Hair follicle dermal papilla cell (primary cell): ENCODE data around the gene MT1H. TPM values are rescaled to one million over a fixed set of nuclear protein-coding genes. Genes with fewer than 3 reads are reported as not detected.

Experiments
- total RNA-seq: library from RNA; depleted of rRNA; stranded (reverse); fragments of >200 nt; gene quantifications from 2 replicates; pipeline ENCODE4 v1.2.3, GENCODE V29; 2012

MT1H gene
- not detected in 2 replicates for total RNA-seq

GRCh38 chr16:56669005-56669839 is at the start of gene MT1H:
Gene MT1H, plus strand, starts transcription at chr16:56669814. Its CDS starts 71 bp downstream, at chr16:56669885.

GRCh38 chr16:56625140-56625942 is 44.3 kb upstream of the MT1H start, which contains the start of gene MT1E:
Gene MT1E, plus strand, starts transcription at chr16:56625781. Its CDS starts 71 bp downstream, at chr16:56625852.

GRCh38 chr16:56632156-56632847 is 37.3 kb upstream of the MT1H start, which contains the start of gene MT1M:
Gene MT1M, plus strand, starts transcription at chr16:56632659. Its CDS starts 73 bp downstream, at chr16:56632732.

GRCh38 chr16:56637814-56638750 is 31.5 kb upstream of the MT1H start, which contains the start of gene MT1A:
Gene MT1A, plus strand, starts transcription at chr16:56638666. Its CDS starts 73 bp downstream, at chr16:56638739.

GRCh38 chr16:56651586-56651985 is 18.0 kb upstream of the MT1H start, which contains the start of gene MT1B:
Gene MT1B, plus strand, starts transcription at chr16:56651886. Its CDS starts 68 bp downstream, at chr16:56651954.

GRCh38 chr16:56657555-56658326 is 11.9 kb upstream of the MT1H start, which contains the start of gene MT1F:
Gene MT1F, plus strand, starts transcription at chr16:56657959. Its CDS starts 100 bp downstream, at chr16:56658059.

GRCh38 chr16:56667581-56668571 is 1.7 kb upstream of the MT1H start, which contains the start of gene MT1G:
Gene MT1G, minus strand, starts transcription at chr16:56668065. Its CDS starts 72 bp downstream, at chr16:56667993.

GRCh38 chr16:56681939-56682702 is 12.5 kb downstream of the MT1H start, which contains the start of gene MT1X:
Gene MT1X, plus strand, starts transcription at chr16:56682470. Its CDS starts 71 bp downstream, at chr16:56682541.

Other genes starting within 250 kb of the MT1H start
- 240 and 294 TPM in 2 replicates for gene AMFR, start 244.3 kb upstream of the MT1H start, total RNA-seq
- 58.4 and 60.5 TPM in 2 replicates for gene NUDT21, start 218.5 kb upstream of the MT1H start, total RNA-seq
- gene OGFOD1, start 218.3 kb upstream of the MT1H start, total RNA-seq = 81.3 and 121 TPM in 2 replicates
- gene BBS2, start 149.8 kb upstream of the MT1H start, total RNA-seq = 60.7 and 61.8 TPM in 2 replicates
- not detected in 2 replicates for gene MT4, start 104.7 kb upstream of the MT1H start, total RNA-seq
- gene MT3, start 80.3 kb upstream of the MT1H start, total RNA-seq = not detected in 2 replicates
- gene MT2A, start 61.2 kb upstream of the MT1H start, total RNA-seq = 5.6 and 7.5 TPM in 2 replicates
- gene MT1E, start 44.0 kb upstream of the MT1H start, total RNA-seq = 16.6 and 18.0 TPM in 2 replicates
- gene MT1M, start 37.2 kb upstream of the MT1H start, total RNA-seq = 0.81 and 1.6 TPM in 2 replicates
- gene MT1A, start 31.1 kb upstream of the MT1H start, total RNA-seq = not detected in 2 replicates
- not detected in 2 replicates for gene MT1B, start 17.9 kb upstream of the MT1H start, total RNA-seq
- 0.16 TPM in 1 of 2 replicates, not detected in the other for gene MT1F, start 11.9 kb upstream of the MT1H start, total RNA-seq
- not detected in 2 replicates for gene MT1G, start 1.7 kb upstream of the MT1H start, total RNA-seq
- gene MT1X, start 12.7 kb downstream of the MT1H start, total RNA-seq = 13.1 and 13.8 TPM in 2 replicates
- 40.7 and 44.6 TPM in 2 replicates for gene NUP93, start 60.3 kb downstream of the MT1H start, total RNA-seq
- gene SLC12A3, start 195.4 kb downstream of the MT1H start, total RNA-seq = not detected in 2 replicates